GM21423 (cell line): ENCODE results near the gene ARHGAP40.

Experiments
- ATAC-seq: cut with Tn5 transposase; IDR thresholded peaks from one replicate; pipeline ENCODE4 v1.9.1; 2021; ENCODE audit warnings: mild to moderate bottlenecking, moderate library complexity; ENCODE audit not compliant: unreplicated experiment

ARHGAP40 gene

DNA sequence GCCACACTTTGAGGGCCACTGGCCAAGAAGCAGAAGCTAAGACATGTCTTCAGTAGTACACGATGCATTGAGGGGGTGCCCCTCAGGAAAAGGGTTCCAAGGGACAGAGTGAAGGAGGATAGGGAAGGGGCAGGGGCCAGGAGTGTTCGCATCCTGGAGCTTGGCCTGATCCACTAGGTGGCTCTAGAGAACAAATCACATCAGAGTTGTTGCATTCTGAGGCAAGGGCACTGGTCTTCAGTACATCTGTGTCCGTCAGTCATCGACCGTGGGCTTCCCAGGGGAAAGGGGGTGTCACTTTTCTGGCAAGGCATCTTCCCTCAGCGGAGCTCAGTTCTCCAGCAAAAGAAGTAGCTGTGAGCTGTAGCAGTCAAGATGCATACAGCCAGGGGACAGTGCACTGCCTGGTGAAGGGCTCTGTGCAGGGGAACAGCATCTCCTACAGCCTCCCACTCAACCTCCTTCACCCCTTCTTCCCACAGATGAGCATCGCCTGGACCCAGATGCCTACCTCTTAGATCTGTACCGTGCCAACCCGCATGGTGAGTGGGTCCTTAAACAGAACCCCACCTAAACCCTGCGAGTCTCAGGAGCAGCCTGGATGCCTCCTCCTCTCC is 47.8 kb downstream of the ARHGAP40 start:
- no peak for ATAC-seq

DNA sequence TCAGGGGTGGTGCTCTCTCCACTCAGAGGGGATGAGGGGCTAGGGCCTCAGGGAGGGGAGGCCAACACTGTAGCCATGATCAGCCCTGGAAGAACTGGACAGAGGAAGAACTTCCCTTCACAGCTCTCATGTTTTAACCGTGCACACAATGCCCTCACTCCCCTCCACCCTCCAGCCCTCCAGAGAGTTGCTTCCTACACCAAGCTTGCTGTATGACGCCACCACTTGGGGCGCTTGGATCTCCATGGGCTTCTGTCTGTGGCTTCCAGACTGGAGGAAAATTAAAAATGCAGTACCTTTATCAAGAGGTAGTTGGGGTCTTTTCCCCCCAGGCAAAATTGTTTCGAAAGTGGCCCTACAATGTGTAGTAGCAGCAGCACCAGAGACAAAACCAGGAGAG is 48.4 kb downstream of the ARHGAP40 start:
- no peak for ATAC-seq

DNA sequence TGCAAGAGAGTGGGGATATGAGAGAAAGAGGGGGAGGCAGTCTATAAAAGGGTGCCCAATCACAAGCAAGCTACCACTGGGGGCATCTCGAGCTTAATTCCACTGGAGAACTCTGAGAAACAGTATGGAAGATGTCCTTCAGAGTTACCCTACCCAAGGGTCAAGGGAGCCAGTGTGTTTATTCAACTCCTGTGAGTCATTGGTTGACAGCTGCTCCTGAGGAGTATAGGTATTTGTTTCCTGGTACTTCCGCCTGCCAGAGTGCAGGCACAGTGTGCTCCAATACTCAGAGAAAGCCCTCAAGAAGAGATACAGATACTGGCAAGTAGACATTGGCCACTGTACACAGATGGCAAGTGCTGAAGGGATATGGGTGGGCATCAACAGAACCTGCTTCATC is 49.5 kb downstream of the ARHGAP40 start:
- ATAC-seq = no peak

DNA sequence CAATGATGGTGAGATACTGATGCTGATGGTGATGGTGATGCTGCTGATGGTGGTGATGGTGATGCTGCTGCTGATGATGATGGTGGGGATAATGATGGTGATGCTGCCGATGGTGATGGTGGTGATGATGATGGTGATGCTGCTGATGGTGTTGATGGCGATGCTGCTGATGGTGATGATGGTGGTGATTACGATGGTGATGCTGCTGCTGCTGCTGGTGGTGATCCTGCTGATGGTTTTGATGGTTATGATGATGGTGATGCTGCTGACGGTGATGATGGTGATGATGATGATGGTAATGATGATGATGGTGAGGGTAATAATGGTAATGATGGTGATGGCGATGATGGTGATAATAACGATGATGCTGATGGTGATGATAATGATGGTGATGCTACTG is 50.0 kb downstream of the ARHGAP40 start:
- ATAC-seq = no peak

DNA sequence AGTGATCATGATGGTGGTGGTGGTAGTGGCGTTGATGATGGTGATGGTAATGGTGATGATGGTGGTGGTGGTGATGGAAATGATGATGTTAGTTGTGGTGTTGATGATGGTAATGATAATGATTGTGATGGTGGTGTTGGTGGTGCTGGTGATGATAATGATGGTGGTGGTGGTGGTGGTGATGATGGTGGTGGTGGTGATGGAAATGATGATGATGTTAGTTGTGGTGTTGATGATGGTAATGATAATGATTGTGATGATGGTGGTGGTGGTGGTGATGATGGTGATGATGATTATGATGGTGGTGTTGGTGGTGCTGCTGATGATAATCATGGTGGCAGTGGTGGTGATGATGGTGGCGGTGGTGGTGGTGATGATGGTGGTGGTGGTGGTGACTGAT is 51.4 kb downstream of the ARHGAP40 start:
- ATAC-seq = no peak

DNA sequence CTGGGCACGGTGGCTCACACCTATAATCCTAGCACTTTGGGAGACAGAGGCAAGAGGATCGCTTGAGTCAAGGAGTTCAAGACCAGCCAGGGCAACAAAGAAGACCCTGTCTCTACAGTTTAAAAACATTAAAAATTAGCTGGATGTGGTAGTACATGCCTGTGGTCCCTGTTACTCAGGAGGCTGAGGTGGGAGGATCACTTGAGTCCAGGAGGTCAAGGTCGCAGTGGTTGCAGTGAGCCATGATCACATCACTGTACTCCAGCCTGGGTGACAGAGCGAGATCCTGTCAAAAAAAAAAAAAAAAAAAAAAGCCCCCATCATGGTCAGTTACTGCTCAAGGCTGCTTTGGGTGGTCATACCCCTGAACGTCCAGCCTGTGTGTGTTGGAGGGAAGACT is 55.8 kb downstream of the ARHGAP40 start:
- no peak for ATAC-seq

DNA sequence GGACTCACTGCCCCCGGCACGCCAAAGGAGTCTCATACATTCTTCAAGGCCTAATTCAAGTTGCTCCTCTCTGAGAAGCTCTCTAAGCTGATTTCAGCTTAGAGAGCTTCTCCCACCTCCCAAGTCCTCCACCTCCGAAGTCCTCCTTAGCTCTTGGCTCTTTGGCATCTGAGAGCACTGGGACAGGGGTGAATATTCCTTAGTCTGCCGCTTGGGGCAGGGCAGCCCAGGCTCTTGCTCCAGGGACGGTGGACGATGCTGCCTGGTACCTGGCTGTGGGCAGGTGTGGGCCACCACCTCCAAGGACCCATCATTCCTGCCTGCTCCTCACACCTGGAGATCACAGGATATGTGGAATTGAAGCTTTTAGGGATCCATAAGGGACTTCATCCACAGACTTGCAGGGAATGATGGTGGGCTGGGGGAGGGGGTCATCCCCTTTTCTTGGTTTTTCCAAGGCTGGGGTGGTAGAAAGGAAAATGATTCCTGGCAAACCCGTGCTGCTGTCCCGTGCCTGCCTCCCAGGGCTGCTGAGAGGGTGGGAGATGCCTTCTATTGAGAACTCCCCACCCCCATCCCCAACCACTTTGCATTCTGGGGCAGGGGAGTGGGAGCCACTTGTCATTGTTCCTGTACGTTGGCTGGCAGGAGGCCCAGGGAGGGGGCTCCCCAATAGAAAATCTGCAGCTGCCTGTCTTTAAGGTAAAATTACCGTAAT is 57.4 kb downstream of the ARHGAP40 start:
- ATAC-seq = no peak

DNA sequence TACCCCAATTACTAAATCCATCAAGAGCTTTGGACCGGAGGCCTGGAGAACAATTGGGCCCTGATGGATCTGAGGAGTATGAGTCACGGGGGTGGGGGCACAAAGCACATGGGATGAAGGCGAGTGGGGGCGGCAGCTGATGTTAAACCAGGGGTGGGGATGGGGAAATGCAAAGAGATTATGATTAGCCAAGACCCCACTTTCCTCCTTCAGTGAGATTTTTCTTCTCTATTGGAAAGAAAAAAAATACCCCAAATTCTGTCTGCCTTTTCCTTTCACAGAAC is 57.9 kb downstream of the ARHGAP40 start:
- ATAC-seq = no peak

DNA sequence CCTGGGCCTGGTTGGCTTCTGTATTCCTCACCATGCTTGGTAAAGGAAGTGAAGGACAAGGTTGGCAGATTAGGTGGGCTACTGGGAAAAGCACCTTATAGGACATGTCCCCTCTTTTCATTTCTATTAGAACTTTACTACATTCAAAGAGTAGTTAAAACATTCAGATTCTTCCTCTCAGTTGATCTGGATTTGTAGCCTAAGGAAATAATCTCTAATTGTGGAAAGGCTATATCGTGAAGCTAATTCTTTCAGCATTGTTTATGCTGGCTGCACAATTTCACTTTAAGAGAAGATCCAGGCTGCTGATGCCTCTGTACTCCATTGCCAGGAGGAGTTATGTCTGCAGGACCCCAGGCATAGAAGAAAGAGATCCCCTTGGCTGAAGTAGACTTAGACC is 58.8 kb downstream of the ARHGAP40 start:
- ATAC-seq = no peak

DNA sequence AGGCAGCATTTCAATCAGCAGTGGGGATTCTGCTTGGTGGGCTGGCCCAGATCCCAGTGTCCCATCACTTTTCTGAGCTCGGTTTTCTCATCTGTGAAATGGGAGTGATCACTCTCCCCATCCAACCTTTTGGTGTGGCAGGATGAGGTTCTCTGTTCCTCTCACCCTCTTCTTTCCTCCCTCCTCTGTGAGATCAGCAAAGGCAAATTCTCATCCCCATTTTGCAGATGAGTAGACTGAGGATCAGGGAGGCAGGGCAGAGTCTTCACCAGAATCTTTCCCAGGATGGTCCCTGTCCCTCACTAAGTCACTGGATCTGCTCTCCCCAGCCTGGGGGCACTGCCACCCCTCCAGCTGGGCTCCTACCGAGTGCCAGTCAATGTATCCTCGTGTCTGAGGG is 62.1 kb downstream of the ARHGAP40 start:
- ATAC-seq = no peak

DNA sequence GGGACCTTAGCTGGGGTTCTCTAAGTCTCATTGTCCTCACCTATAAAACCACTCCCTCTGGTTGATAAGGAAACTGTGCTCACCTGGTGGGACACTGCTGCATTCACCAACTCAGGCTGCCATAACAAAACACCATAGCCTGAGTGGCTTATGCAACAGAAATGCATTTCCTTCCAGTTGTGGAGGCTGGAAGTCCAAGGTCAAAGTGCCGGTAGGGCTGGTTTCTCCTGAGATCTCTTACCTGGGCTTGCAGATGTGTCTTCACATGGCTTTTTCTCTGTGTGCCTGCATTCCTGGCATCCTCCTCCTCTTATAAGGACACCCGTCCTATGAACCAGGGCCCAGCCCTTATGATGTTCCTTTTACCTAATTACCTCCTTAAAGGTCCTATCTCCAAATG is 62.7 kb downstream of the ARHGAP40 start:
- no peak for ATAC-seq

DNA sequence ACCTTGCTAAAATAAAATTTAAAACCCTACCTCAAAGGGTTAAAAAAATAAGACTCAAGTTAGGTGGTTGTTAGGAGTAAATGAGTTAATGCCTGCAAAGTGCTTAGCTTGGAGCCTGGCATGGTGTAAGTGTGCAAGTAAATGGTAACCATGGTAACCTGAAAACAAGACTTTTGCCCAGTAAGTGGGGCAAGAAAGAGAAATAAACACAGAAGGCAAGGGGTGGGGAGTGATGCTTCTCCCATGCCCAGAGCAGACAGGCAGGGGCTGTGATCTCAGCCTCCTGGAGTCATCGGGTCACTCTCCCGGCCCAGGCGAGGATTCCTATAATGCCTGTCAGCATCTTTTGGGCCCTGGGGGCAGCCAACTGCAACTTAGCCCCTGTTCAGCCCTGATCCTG is 63.5 kb downstream of the ARHGAP40 start:
- ATAC-seq = no peak

DNA sequence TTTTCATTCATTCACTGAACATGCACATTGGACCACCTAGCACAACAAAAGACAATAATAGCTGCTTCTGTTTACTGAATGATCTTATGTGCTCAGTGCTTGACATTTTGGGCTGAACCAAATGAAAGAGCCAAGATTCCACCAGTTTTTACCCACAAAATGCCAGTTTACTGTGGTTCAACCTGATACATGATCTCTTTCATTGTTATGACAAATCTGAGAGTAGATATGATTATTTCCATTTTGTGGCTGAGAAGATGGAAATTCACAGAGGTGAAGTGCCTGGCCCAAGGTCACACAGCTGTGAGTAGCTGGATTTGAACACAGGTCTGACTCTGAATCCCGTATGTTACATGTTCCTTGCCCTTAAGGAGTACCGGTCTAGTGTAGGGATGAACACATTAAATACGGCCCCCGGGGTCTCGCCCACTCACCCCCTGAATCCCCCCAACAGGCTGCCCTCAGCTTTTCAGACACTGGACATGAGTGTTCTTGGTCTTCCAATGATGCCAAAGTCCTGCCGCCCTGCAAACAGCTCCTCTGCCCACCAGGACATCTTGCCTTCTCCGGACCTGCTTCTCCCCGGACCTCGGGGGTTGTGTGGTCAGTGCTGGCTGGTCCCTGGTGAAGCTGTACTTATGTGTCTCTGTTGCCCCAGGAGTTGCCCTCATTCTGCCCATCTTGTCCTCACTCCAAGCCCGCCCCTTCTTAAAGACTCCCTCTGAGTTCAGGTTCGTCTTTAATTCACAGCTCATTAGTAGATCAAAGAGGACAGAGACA is 64.1 kb downstream of the ARHGAP40 start:
- ATAC-seq = no peak

DNA sequence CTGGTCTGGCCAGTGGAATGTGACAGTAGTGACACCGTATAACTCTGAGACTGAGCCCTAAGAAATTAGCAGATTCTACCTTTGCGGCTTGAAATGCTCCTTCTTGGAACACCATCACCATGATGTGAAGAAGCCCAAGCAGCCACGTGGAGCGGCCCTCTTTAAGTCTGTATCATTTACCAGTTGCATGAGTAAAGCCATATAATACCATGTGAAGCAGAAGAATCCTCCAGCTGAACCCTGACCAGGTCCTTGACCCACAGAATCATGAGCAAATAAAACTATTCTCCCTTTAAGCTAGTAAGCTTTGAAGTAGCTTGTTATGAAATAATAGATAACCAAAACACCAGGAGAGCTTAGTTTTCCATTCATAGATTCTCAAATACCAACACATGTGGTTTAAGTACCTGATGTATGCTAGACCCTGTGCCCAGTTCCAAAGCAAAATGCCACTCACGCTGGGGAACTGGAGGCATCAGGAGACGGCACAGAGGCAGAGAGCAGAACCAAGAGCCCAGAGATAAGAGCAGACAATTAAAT is 65.9 kb downstream of the ARHGAP40 start:
- no peak for ATAC-seq

DNA sequence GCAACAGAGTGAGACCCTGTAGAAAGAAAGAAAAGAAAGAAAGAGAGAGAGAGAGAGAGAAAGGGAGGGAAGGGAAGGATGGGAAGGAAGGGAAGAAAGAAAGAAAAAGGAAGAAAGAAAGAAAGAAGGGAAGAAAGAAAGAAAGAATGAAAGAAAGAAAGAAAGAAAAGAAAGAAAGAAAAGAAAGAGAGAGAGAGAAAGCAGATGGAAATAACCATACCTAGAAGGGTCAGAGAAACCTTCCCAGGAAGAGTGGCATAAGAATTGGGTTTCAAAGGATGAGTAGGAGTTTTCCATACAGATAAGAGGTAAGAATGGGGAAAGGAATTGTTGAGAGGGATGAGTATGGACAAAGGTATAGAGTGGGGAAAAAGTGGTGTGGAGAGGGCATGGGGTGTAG is 68.1 kb downstream of the ARHGAP40 start:
- ATAC-seq = no peak

DNA sequence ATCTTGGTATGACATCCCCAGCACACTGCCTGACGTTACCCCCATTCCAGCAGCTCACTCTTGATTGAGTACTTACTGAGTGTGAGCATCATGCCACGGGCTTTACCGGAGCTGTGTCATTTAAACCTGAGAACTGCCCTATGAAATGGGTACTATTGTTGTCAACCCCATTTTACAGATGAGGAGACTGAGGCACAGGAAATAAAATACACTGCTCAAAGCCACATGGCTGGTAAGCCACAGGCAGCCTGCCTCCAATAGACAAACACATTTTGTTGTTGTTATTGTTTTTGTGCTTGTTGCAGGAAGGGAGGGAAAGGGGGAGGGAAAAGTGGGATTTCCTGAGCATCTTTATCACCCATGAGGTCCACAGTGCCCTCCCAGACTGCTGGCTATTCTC is 69.2 kb downstream of the ARHGAP40 start:
- no peak for ATAC-seq

DNA sequence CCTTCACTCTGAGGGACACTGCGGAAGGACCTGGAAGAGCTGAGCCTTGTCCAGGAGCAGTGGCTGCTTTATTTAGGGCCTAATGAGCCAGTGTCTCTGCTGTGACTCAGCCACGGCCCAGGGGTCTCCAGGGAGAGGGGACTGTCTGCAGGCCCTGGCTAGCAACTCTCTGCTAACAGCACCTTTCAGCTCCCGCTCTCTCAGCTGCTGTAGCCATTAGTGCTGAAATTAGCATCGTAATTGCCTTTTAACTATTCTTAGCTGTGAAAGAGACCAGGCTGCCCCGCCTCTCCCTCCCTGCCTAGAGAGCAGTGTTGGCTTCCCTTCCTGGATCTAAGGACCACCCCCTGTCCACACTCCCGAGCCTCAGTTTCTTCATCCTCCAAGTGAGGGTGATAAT is 69.6 kb downstream of the ARHGAP40 start:
- ATAC-seq = no peak

DNA sequence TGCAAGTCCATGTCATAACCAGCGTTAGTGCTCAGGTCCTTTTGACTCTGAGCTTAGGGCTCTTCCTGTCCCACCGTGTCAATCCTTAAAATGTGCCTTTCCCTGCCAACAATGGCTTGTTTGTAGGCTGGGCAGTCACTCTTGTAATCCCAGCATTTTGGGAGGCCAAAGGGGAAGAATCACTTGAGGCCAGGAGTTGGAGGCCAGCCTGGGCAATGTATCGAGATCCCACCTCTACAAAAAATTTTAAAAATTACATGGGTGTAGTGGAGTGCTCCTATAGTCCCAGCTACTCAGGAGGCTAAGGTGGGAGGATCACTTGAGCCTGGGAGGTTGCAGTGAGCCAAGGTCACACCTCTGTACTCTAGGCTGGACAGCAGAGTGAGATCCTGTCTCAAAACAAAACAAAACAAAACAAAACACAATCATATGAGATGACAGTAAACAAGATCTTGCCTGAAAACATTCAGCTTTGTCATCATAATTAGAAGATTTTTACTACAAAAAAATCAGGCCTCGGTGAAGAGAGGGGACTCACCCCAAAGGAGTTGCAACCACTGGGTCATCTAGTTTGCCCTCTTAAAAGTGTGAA is 70.2 kb downstream of the ARHGAP40 start:
- ATAC-seq = no peak

DNA sequence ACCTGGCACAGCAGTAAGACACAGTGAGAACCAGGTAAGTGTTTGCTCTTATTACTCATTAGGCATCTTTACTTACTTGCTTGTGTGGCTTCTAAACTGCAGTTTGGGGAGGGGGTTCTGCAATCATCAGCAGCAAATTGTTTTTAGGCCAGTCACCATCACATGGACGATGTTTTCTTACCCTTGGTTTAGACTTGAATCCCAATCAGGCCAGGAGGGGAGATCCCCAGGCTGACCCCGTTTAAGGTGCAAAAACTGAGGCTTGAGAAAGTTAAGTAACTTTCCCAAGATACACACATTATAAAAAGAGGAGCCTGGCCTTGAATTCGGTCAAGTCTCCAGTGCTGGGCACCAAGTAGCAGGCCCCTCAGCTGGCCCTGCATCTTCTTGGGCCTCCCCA is 70.9 kb downstream of the ARHGAP40 start:
- ATAC-seq = no peak

DNA sequence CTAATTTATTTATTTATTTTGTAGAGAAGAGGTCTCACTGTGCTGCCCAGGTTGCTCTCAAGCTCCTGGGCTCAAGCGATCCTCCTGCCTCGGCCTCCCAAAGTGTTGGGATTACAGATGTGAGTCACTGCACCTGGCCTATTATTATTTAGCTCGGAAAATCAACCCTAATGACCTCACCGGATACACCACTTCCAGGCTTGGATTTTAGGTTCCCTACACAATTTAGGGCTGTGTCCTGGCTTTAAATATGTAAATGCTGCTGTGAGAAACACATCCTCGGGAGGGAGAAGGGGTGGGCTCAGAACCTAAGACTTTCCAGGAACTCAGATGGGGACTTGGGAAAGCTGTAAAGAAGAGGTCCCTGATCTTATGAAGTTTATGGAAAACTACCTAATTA is 71.7 kb downstream of the ARHGAP40 start:
- ATAC-seq = no peak

DNA sequence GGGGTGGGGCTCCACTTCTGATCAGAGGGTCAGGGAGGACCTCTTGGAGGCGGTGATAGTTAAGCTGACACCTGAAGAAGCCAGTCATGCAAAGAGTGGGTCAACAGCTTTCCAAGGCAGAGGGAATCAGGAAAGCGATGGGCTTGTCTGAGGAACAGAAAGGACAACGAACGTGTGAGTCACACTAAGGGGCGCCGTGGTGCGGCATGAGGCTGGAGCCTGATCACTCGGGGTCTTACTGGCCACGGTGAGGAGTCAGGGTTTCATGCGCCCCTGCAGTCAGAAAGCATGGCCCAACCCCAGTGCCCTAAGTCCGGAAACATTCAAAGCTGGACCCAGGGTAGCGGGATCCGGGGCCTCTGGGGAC is 72.1 kb downstream of the ARHGAP40 start:
- ATAC-seq = peak; percentile 19
